ENCODE measurements around the gene SAMD4A.

SAMD4A gene

DNA sequence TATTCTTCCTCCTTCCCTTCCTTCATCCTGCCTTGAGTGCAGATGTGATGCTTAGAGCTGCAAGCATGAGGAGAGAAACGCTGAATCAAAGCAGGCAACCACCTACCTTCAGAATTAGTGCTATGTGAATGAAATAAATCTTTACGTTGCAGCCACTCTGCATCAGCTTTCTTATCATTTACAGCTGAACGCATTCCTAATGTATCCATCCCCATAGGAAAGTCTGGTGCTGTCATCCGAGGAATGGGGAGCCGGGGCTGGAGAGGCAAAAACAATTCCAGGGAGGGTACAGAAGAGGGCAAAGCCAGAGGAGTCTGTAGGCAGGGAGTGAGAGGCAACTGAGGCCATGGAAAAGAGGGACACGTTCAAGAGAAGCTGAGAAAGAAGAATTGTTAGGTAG, 245.7 kb downstream of the SAMD4A start:
- Mint-ChIP-seq H3K36me3 (peaks cover 2% of the 10 kb centered on the region), H3K9me3 (ENCODE audit: low read depth) (no peaks in the 10 kb centered on the region), H3K4me3 (no peak overlapping the region), H3K27ac (no peak overlapping the region), H3K27me3 (peaks cover 5% of the 10 kb centered on the region), H3K4me1 (ENCODE audit: low read depth) (no peaks in the 10 kb centered on the region)

- Mint-ChIP-seq H3K36me3 (peaks cover 2% of the 10 kb centered on the region), H3K27ac (no peak overlapping the region), H3K27me3 (peaks cover 5% of the 10 kb centered on the region), H3K4me1 (ENCODE audit: low read depth) (no peaks in the 10 kb centered on the region), H3K4me3 (no peak overlapping the region), H3K9me3 (ENCODE audit: low read depth) (no peaks in the 10 kb centered on the region)
Measured at GRCh38 chr14:54813081-54813480, 246.2 kb downstream of the SAMD4A start.

- Mint-ChIP-seq H3K36me3 (peaks cover 2% of the 10 kb centered on the region), H3K9me3 (ENCODE audit: low read depth) (no peaks in the 10 kb centered on the region), H3K4me3 (no peak overlapping the region), H3K4me1 (ENCODE audit: low read depth) (no peaks in the 10 kb centered on the region), H3K27ac (no peak overlapping the region), H3K27me3 (peaks cover 6% of the 10 kb centered on the region)
Measured at GRCh38 chr14:54814076-54814475, 247.1 kb downstream of the SAMD4A start.

GRCh38 chr14:54815016-54815415, 248.1 kb downstream of the SAMD4A start:
- no peak overlapping the region for H3K4me3 Mint-ChIP-seq

DNA sequence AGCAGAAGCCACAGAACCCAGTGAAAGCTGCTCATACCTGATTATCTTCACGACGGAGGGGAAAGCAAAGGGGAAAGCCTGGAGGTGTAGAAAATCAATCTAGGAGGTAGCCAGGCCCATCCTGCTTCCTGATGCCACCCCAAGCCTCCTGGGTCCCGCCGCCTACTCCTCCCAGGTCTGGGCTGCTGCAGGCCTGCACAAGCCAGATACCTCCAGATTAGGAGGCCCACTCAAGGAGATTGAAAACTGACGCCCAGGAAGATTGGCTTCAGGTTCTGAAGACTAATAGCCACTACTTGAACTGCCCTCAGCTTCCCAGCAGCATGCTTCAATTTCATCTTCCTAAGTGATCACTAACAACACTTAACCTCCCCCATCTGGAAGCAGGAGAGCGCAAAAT, 248.6 kb downstream of the SAMD4A start:
- Mint-ChIP-seq H3K9me3 (ENCODE audit: low read depth) (no peaks in the 10 kb centered on the region), H3K4me1 (ENCODE audit: low read depth) (no peaks in the 10 kb centered on the region), H3K27me3 (peaks cover 6% of the 10 kb centered on the region), H3K36me3 (peaks cover 2% of the 10 kb centered on the region), H3K27ac (no peak overlapping the region), H3K4me3 (no peak overlapping the region)

More at GRCh38 chr14:54815016-54815415, 248.1 kb downstream of the SAMD4A start:
- H3K27ac Mint-ChIP-seq, result no peak overlapping the region
- peaks cover 6% of the 10 kb centered on the region for H3K27me3 Mint-ChIP-seq
- peaks cover 2% of the 10 kb centered on the region for H3K36me3 Mint-ChIP-seq
- no peaks in the 10 kb centered on the region for H3K4me1 Mint-ChIP-seq (ENCODE audit: low read depth)
- no peaks in the 10 kb centered on the region for H3K9me3 Mint-ChIP-seq (ENCODE audit: low read depth)

- Mint-ChIP-seq H3K4me3 (no peak overlapping the region), H3K27ac (no peak overlapping the region), H3K36me3 (peaks cover 1% of the 10 kb centered on the region), H3K4me1 (ENCODE audit: low read depth) (no peaks in the 10 kb centered on the region), H3K27me3 (peaks cover 6% of the 10 kb centered on the region), H3K9me3 (ENCODE audit: low read depth) (no peaks in the 10 kb centered on the region)
Measured at GRCh38 chr14:54816450-54816849, 249.5 kb downstream of the SAMD4A start.

GRCh38 chr14:54817506-54817905, 250.6 kb downstream of the SAMD4A start:
- no peaks in the 10 kb centered on the region for H3K9me3 Mint-ChIP-seq (ENCODE audit: low read depth)
- H3K4me3 Mint-ChIP-seq, result no peak overlapping the region
- no peak overlapping the region for H3K27ac Mint-ChIP-seq
- no peaks in the 10 kb centered on the region for H3K4me1 Mint-ChIP-seq (ENCODE audit: low read depth)
- H3K27me3 Mint-ChIP-seq, result peaks cover 5% of the 10 kb centered on the region
- no peaks in the 10 kb centered on the region for H3K36me3 Mint-ChIP-seq

GRCh38 chr14:54818201-54819133, 251.5 kb downstream of the SAMD4A start:
- Mint-ChIP-seq H3K27ac (no peak overlapping the region), H3K9me3 (ENCODE audit: low read depth) (peaks cover under 1% of the 10 kb centered on the region), H3K36me3 (no peaks in the 10 kb centered on the region), H3K4me1 (ENCODE audit: low read depth) (no peaks in the 10 kb centered on the region), H3K27me3 (peaks cover 5% of the 10 kb centered on the region), H3K4me3 (no peak overlapping the region)

- peaks cover 24% of the 10 kb centered on the region for H3K9me3 Mint-ChIP-seq (ENCODE audit: low read depth)
- H3K4me1 Mint-ChIP-seq (ENCODE audit: low read depth), result no peaks in the 10 kb centered on the region
- H3K36me3 Mint-ChIP-seq, result peaks cover 7% of the 10 kb centered on the region
- H3K4me3 Mint-ChIP-seq, result no peak overlapping the region
- no peak overlapping the region for H3K27ac Mint-ChIP-seq
- peaks cover 8% of the 10 kb centered on the region for H3K27me3 Mint-ChIP-seq
Measured at GRCh38 chr14:54822685-54823084, 255.8 kb downstream of the SAMD4A start.

DNA sequence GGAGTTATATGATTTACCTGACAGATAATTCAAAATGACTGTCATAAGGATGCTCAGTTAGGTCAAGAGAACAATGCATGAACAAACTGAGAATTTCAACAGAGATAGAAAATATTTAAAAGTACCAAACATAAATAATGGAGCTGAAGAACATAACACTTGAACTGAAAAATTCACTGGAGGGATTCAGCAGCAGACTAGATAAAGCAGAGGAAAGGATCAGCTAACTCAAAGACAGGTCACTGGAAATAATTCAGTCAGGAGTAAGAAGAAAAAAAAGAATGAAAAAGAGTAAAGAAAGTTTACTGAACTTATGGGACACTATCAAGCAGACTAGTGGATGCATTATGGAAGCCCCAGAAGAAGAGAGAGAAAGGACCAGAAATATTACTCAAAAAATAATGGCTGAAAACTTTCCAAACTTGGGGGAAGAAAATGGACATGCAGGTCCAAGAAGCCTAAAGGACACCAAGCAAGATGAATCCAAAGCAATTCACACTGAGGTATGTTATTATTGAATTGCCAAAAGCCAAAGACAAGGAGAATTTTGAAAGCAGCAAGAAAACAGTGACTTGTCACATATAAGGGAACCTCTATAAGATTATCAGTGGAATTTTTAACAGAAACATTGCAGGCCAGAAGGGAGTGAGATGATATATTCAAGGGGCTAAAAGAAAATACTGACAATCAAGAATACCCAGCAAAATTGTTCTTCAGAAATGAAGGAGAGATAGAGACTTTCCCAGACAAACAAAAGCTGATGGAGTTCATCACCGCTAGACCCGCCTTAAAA, 257.0 kb downstream of the SAMD4A start:
- peaks cover 7% of the 10 kb centered on the region for H3K36me3 Mint-ChIP-seq
- H3K4me3 Mint-ChIP-seq, result no peak overlapping the region
- H3K9me3 Mint-ChIP-seq (ENCODE audit: low read depth), result peaks cover 24% of the 10 kb centered on the region
- no peaks in the 10 kb centered on the region for H3K4me1 Mint-ChIP-seq (ENCODE audit: low read depth)
- peaks cover 5% of the 10 kb centered on the region for H3K27me3 Mint-ChIP-seq
- H3K27ac Mint-ChIP-seq, result no peak overlapping the region

GRCh38 chr14:54828037-54828436, 261.1 kb downstream of the SAMD4A start:
- Mint-ChIP-seq H3K4me1 (ENCODE audit: low read depth) (no peaks in the 10 kb centered on the region), H3K36me3 (peaks cover 10% of the 10 kb centered on the region), H3K4me3 (no peak overlapping the region), H3K27me3 (peaks cover 3% of the 10 kb centered on the region), H3K27ac (no peak overlapping the region), H3K9me3 (ENCODE audit: low read depth) (peaks cover 24% of the 10 kb centered on the region)

- H3K36me3 Mint-ChIP-seq, result peaks cover 10% of the 10 kb centered on the region
- peaks cover 16% of the 10 kb centered on the region for H3K9me3 Mint-ChIP-seq (ENCODE audit: low read depth)
- H3K27me3 Mint-ChIP-seq, result peaks cover 3% of the 10 kb centered on the region
- H3K4me1 Mint-ChIP-seq (ENCODE audit: low read depth), result no peaks in the 10 kb centered on the region
- H3K27ac Mint-ChIP-seq, result no peak overlapping the region
- H3K4me3 Mint-ChIP-seq, result no peak overlapping the region
Measured at GRCh38 chr14:54829486-54830224, 262.7 kb downstream of the SAMD4A start.

DNA sequence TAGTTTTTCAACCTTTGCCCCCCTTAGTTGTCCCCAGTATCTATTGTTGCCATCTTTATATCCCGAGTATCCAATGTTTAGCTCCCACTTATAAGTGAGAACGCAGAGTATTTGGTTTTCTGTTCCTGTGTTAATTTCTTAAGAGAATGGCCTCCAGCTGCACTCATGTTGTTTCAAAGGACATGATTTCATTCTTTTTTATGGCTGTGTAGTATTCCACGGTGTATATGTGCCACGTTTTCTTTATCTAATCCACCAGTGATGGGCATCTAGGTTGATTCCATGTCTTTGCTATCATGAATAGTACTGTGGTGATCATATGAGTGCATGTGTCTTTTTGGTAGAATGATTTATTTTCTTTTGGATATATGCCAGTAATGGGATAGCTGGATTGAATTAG, 263.7 kb downstream of the SAMD4A start:
- peaks cover 3% of the 10 kb centered on the region for H3K27me3 Mint-ChIP-seq

DNA sequence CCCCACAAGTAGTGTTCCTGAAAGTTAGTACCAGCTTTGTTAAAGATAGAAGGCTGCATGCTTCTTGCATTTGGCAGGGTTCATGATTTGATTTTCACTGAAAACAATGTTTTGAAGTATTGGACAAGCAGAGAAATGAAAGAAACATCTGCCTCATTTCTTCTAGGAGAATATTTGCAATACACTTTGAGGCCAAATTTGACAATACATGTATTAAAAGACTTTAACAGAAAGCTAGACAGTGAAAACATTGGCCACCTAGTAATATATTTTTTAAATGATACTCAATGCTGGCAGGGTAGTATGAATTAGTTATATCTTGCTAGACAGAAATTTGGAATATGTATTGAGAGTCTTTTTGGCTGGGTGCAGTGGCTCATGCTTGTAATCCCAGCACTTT, 267.2 kb downstream of the SAMD4A start:
- H3K9me3 Mint-ChIP-seq (ENCODE audit: low read depth), result no peaks in the 10 kb centered on the region
- peaks cover 1% of the 10 kb centered on the region for H3K36me3 Mint-ChIP-seq
- H3K27me3 Mint-ChIP-seq, result no peaks in the 10 kb centered on the region
- H3K4me1 Mint-ChIP-seq (ENCODE audit: low read depth), result no peaks in the 10 kb centered on the region
- H3K4me3 Mint-ChIP-seq, result no peak overlapping the region
- no peak overlapping the region for H3K27ac Mint-ChIP-seq

More for the DNA sequence above, 263.7 kb downstream of the SAMD4A start:
- Mint-ChIP-seq H3K36me3 (peaks cover 10% of the 10 kb centered on the region), H3K27ac (no peak overlapping the region), H3K4me1 (ENCODE audit: low read depth) (no peaks in the 10 kb centered on the region), H3K9me3 (ENCODE audit: low read depth) (peaks cover 9% of the 10 kb centered on the region), H3K4me3 (no peak overlapping the region)

DNA sequence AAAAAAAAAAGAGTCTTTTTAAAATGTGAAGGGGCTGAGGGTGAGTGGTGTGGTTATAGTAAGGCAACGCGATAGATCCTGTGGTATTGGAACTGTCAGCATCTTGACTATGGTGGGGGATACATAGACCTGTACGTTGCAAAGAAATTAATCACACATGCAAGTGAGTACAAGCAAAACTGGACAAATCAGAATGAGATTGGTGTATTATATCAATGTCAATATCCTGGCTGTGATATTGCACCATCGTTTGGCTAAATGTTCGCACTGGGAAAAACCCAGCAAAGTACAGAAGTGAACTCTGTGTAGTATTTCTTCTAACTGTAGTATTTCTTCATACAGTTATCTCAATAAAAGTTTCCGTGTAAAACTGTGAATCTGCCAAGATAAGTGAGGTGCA, 267.8 kb downstream of the SAMD4A start:
- Mint-ChIP-seq H3K4me1 (ENCODE audit: low read depth) (no peaks in the 10 kb centered on the region), H3K4me3 (no peak overlapping the region), H3K27ac (no peak overlapping the region), H3K36me3 (no peaks in the 10 kb centered on the region), H3K27me3 (no peaks in the 10 kb centered on the region), H3K9me3 (ENCODE audit: low read depth) (no peaks in the 10 kb centered on the region)
